GM23338 (cell line): ENCODE measurements around the gene EEF1A1. TPM values are rescaled to one million over a fixed set of nuclear protein-coding genes. Genes with fewer than 3 reads are reported as not detected.
A peak's percentile ranks its signal among the peaks of the same experiment; 100 is the strongest.

ENCODE experiments used
- ATAC-seq: fragments of 200-7000 bp; cut with Tn5 transposase; 3 replicates; pipeline ENCODE4 v1.9.1; 2020
- DNase-seq: peaks from one replicate; pipeline ENCODE4 v3.0.0-alpha.2; 2015; ENCODE audit warnings: low spot score
- H2AFZ ChIP-seq: fragments of 200-600 bp; sonication (generic); 2 replicates; pipeline ENCODE4 v1.8.0; 2016; ENCODE audit warnings: antibody characterized with exemption, mild to moderate bottlenecking, moderate library complexity
- H3F3A ChIP-seq: fragments of 200-600 bp; sonication (generic); replicated peaks from 2 replicates; pipeline ENCODE4 v1.8.0; 2017; ENCODE audit warnings: antibody characterized with exemption, mixed run types, low read depth
- H3K27ac ChIP-seq: fragments of 200-600 bp; sonication (generic); 2 replicates; pipeline ENCODE4 v1.6.1; 2016; ENCODE audit warnings: low read depth
- H3K27me3 ChIP-seq: fragments of 200-600 bp; sonication (generic); 2 replicates; pipeline ENCODE4 v1.8.0; 2016; ENCODE audit warnings: mild to moderate bottlenecking, mixed run types, moderate library complexity; ENCODE audit not compliant: insufficient read depth
- H3K36me3 ChIP-seq: fragments of 200-600 bp; sonication (generic); 2 replicates; pipeline ENCODE4 v1.8.0; 2016; ENCODE audit warnings: mild to moderate bottlenecking; ENCODE audit not compliant: insufficient read depth
- H3K4me1 ChIP-seq: fragments of 200-600 bp; sonication (generic); 2 replicates; pipeline ENCODE4 v1.8.0; 2016; ENCODE audit warnings: mild to moderate bottlenecking, moderate library complexity; ENCODE audit not compliant: insufficient read depth
- H3K4me2 ChIP-seq: fragments of 200-600 bp; sonication (generic); 2 replicates; pipeline ENCODE4 v1.7.1; 2017; ENCODE audit warnings: mixed run types
- H3K4me3 ChIP-seq: fragments of 200-600 bp; sonication (generic); 2 replicates; pipeline ENCODE4 v1.6.1; 2016; ENCODE audit warnings: mixed run types
- H3K79me2 ChIP-seq: fragments of 200-600 bp; sonication (generic); replicated peaks from 2 replicates; pipeline ENCODE4 v1.8.0; 2017; ENCODE audit warnings: mild to moderate bottlenecking; ENCODE audit not compliant: insufficient read depth
- H3K9me2 ChIP-seq: fragments of 200-600 bp; sonication (generic); 2 replicates; pipeline ENCODE4 v1.8.0; 2017; ENCODE audit not compliant: insufficient read depth
- H4K20me1 ChIP-seq: fragments of 200-600 bp; sonication (generic); replicated peaks from 2 replicates; pipeline ENCODE4 v1.8.0; 2017; ENCODE audit warnings: mild to moderate bottlenecking; ENCODE audit not compliant: insufficient read depth
- H3K27ac Mint-ChIP-seq: 2 replicates; pipeline ENCODE4 v1.8.0; 2020; ENCODE audit warnings: inconsistent platforms, mild to moderate bottlenecking, moderate library complexity, mixed read lengths
- H3K27me3 Mint-ChIP-seq: 3 replicates; pipeline ENCODE4 v1.8.0; 2022; ENCODE audit warnings: low read depth, mild to moderate bottlenecking, moderate library complexity, mixed read lengths, inconsistent platforms; ENCODE audit not compliant: insufficient read depth, poor library complexity
- H3K36me3 Mint-ChIP-seq: 3 replicates; pipeline ENCODE4 v1.8.0; 2021; ENCODE audit warnings: low read depth, mild to moderate bottlenecking, inconsistent platforms, moderate library complexity, mixed read lengths
- H3K4me1 Mint-ChIP-seq: 3 replicates; pipeline ENCODE4 v1.8.0; 2020; ENCODE audit warnings: mild to moderate bottlenecking, inconsistent platforms, mixed read lengths
- H3K4me3 Mint-ChIP-seq: 3 replicates; pipeline ENCODE4 v1.8.0; 2021; ENCODE audit warnings: moderate library complexity, mild to moderate bottlenecking, inconsistent platforms, mixed read lengths
- H3K9me3 Mint-ChIP-seq: 3 replicates; pipeline ENCODE4 v1.8.0; 2020; ENCODE audit warnings: moderate library complexity, mild to moderate bottlenecking, inconsistent platforms, mixed read lengths
- CREB1 ChIP-seq: fragments of 250-450 bp; sonication (Bioruptor Pico); IDR thresholded peaks from 2 replicates; pipeline ENCODE4 v1.5.0; 2020; ENCODE audit warnings: low read depth, mild to moderate bottlenecking, moderate library complexity
- EZH2phosphoT487 ChIP-seq: fragments of 200-600 bp; sonication (generic); IDR thresholded peaks from one replicate; pipeline ENCODE4 v1.8.1; 2018; ENCODE audit warnings: antibody characterized with exemption; ENCODE audit not compliant: unreplicated experiment
- NANOG ChIP-seq: IDR thresholded peaks from 2 replicates; pipeline ENCODE4 v1.6.1; 2016; ENCODE audit warnings: antibody characterized with exemption, borderline replicate concordance
- POLR2AphosphoS5 ChIP-seq: IDR thresholded peaks from 2 replicates; pipeline ENCODE4 v1.6.1; 2016; ENCODE audit warnings: antibody characterized with exemption, low read depth
- STAT1 ChIP-seq: IDR thresholded peaks from one replicate; pipeline ENCODE4 v1.6.1; 2016; ENCODE audit warnings: antibody characterized with exemption; ENCODE audit not compliant: unreplicated experiment
- ZNF114 ChIP-seq: fragments of 250-450 bp; sonication (Bioruptor Pico); IDR thresholded peaks from 2 replicates; pipeline ENCODE4 v1.5.0; 2020; ENCODE audit warnings: mild to moderate bottlenecking, moderate library complexity
- ZNF331 ChIP-seq: fragments of 250-450 bp; sonication (Bioruptor Pico); IDR thresholded peaks from 2 replicates; pipeline ENCODE4 v1.5.0; 2020; ENCODE audit warnings: low read depth, mild to moderate bottlenecking, moderate library complexity
- polyA plus RNA-seq: library from polyadenylated mRNA; unstranded; fragments of >200 nt; fragmentation: Nextera tagmentation; extraction: Ambion mirVana; gene quantifications from 2 replicates; pipeline ENCODE4 v1.2.1, GENCODE V29; 2016
- total RNA-seq: library from RNA; depleted of rRNA; stranded (reverse); fragments of >200 nt; shearing (Covaris generic); gene quantifications from 2 replicates; pipeline ENCODE4 v1.2.3, GENCODE V29; 2014
- TF ChIP-seq, protein P1 (sequence below): IDR thresholded peaks from one replicate; pipeline ENCODE4 v1.6.1; 2018; ENCODE audit warnings: antibody characterized with exemption; ENCODE audit not compliant: unreplicated experiment
- TF ChIP-seq, protein P2 (sequence below): fragments of 250-450 bp; sonication (Bioruptor Pico); IDR thresholded peaks from 2 replicates; pipeline ENCODE4 v1.5.0; 2020; ENCODE audit warnings: mild to moderate bottlenecking, moderate library complexity

Gene EEF1A1
- total and polyA plus RNA-seq, 2 experiments from 2014 or later: 7,677 to 12,342 TPM

DNA sequence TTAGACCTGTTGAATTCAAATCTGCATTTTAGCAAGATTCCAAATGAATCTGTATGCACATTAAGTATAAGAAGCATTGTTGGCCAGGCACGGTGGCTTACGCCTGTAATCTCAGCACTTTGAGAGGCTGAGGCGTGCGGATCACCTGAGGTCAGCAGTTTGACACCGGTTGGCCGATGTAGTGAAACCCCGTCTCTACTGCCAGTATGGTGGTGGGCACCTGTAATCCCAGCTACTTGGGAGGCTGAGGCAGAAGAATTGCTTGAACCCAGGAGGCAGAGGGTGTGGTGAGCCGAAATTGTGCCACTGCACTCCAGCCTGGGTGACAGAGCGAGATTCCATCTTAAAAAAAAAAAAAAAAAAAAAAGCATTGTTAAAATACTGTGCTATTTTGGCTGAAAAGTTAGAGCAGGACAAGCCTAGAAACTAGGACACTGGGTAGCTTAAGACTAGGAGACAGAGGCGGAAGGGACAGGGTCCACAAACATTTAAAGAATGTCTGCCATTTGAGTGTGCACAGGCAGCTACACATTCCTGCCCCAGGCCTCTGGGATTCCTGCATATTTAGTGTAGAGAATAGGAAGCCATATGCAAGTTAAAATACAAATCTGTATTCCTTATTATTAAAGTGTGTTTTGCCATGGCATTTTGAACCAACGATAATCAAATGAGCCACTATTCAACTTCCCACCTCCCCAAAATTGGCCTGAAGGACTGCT lies 45.1 kb upstream of the EEF1A1 start (continued):
- TF ChIP-seq, protein P1, sequence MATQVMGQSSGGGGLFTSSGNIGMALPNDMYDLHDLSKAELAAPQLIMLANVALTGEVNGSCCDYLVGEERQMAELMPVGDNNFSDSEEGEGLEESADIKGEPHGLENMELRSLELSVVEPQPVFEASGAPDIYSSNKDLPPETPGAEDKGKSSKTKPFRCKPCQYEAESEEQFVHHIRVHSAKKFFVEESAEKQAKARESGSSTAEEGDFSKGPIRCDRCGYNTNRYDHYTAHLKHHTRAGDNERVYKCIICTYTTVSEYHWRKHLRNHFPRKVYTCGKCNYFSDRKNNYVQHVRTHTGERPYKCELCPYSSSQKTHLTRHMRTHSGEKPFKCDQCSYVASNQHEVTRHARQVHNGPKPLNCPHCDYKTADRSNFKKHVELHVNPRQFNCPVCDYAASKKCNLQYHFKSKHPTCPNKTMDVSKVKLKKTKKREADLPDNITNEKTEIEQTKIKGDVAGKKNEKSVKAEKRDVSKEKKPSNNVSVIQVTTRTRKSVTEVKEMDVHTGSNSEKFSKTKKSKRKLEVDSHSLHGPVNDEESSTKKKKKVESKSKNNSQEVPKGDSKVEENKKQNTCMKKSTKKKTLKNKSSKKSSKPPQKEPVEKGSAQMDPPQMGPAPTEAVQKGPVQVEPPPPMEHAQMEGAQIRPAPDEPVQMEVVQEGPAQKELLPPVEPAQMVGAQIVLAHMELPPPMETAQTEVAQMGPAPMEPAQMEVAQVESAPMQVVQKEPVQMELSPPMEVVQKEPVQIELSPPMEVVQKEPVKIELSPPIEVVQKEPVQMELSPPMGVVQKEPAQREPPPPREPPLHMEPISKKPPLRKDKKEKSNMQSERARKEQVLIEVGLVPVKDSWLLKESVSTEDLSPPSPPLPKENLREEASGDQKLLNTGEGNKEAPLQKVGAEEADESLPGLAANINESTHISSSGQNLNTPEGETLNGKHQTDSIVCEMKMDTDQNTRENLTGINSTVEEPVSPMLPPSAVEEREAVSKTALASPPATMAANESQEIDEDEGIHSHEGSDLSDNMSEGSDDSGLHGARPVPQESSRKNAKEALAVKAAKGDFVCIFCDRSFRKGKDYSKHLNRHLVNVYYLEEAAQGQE: no peak

DNA sequence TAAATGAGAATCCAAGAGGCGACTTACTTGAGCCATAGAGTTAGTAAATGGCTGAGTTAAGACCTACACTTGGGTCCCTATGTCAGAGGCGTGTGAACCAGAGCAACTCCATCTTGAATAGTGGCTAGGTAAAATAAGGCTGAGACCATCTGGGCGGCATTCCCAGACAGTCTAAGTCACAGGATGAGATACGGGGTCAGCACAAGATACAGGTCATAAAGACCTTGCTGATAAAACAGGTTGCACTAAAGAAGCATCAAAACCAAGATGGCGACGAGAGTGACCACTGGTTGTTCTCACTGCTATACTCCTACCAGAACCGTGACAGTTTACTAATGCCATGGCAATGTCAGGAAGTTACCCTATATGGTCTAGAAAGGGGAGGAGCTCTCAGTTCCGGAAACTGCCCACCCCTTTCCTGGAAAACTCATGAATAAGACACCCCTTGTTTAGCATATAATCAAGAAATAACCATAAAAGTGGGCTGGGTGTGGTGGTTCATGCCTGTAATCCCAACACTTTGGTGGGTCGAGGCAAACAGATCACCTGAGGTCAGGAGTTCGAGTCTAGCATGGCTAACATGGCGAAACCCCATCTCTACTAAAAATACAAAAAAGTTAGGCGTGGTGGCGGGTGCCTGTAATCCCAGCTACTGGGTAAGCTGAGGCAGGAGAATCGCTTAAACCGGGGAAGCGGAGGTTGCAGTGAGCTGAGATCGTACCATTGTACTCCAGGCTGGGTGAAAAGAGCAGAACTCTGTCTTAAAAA lies 43.9 kb upstream of the EEF1A1 start:
- Mint-ChIP-seq H3K9me3 (no peaks in the 10 kb centered on the region), H3K4me1 (peaks cover 38% of the 10 kb centered on the region), H3K4me3 (no peak overlapping the region), H3K27ac (peak overlapping the region; percentile 92), H3K27me3 (peaks cover 7% of the 10 kb centered on the region), H3K36me3 (no peaks in the 10 kb centered on the region; the same call in 2 of the 3 replicates)
- 0 out of 2 replicates have a peak, but pooled peaks cover 3% of the 10 kb centered on the region for H3F3A ChIP-seq
- 0 out of 2 replicates have a peak, but pooled peaks cover 5% of the 10 kb centered on the region for H3K9me2 ChIP-seq
- H2AFZ ChIP-seq: no peak overlapping the region
- H3K27me3 ChIP-seq: no peaks in the 10 kb centered on the region
- no peak overlapping the region for H3K4me3 ChIP-seq
- TF ChIP-seq EZH2phosphoT487 (no peak), ZNF331 (CRISPR knock-in tag) (no peak), CREB1 (CRISPR knock-in tag) (no peak), POLR2AphosphoS5 (no peak), NANOG (no peak), STAT1 (no peak), ZNF114 (no peak)
- TF ChIP-seq, protein P2, sequence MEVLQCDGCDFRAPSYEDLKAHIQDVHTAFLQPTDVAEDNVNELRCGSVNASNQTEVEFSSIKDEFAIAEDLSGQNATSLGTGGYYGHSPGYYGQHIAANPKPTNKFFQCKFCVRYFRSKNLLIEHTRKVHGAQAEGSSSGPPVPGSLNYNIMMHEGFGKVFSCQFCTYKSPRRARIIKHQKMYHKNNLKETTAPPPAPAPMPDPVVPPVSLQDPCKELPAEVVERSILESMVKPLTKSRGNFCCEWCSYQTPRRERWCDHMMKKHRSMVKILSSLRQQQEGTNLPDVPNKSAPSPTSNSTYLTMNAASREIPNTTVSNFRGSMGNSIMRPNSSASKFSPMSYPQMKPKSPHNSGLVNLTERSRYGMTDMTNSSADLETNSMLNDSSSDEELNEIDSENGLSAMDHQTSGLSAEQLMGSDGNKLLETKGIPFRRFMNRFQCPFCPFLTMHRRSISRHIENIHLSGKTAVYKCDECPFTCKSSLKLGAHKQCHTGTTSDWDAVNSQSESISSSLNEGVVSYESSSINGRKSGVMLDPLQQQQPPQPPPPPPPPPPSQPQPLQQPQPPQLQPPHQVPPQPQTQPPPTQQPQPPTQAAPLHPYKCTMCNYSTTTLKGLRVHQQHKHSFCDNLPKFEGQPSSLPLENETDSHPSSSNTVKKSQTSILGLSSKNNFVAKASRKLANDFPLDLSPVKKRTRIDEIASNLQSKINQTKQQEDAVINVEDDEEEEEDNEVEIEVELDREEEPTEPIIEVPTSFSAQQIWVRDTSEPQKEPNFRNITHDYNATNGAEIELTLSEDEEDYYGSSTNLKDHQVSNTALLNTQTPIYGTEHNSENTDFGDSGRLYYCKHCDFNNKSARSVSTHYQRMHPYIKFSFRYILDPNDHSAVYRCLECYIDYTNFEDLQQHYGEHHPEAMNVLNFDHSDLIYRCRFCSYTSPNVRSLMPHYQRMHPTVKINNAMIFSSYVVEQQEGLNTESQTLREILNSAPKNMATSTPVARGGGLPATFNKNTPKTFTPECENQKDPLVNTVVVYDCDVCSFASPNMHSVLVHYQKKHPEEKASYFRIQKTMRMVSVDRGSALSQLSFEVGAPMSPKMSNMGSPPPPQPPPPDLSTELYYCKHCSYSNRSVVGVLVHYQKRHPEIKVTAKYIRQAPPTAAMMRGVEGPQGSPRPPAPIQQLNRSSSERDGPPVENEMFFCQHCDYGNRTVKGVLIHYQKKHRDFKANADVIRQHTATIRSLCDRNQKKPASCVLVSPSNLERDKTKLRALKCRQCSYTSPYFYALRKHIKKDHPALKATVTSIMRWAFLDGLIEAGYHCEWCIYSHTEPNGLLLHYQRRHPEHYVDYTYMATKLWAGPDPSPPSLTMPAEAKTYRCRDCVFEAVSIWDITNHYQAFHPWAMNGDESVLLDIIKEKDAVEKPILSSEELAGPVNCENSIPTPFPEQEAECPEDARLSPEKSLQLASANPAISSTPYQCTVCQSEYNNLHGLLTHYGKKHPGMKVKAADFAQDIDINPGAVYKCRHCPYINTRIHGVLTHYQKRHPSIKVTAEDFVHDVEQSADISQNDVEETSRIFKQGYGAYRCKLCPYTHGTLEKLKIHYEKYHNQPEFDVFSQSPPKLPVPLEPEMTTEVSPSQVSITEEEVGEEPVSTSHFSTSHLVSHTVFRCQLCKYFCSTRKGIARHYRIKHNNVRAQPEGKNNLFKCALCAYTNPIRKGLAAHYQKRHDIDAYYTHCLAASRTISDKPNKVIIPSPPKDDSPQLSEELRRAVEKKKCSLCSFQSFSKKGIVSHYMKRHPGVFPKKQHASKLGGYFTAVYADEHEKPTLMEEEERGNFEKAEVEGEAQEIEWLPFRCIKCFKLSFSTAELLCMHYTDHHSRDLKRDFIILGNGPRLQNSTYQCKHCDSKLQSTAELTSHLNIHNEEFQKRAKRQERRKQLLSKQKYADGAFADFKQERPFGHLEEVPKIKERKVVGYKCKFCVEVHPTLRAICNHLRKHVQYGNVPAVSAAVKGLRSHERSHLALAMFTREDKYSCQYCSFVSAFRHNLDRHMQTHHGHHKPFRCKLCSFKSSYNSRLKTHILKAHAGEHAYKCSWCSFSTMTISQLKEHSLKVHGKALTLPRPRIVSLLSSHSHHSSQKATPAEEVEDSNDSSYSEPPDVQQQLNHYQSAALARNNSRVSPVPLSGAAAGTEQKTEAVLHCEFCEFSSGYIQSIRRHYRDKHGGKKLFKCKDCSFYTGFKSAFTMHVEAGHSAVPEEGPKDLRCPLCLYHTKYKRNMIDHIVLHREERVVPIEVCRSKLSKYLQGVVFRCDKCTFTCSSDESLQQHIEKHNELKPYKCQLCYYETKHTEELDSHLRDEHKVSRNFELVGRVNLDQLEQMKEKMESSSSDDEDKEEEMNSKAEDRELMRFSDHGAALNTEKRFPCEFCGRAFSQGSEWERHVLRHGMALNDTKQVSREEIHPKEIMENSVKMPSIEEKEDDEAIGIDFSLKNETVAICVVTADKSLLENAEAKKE (CRISPR knock-in tag): no peak
- TF ChIP-seq, protein P1: no peak
- H3K36me3 ChIP-seq: no peaks in the 10 kb centered on the region
- peaks cover 15% of the 10 kb centered on the region; the same call in 1 of the 2 replicates for H3K4me1 ChIP-seq
- no peak overlapping the region for H3K4me2 ChIP-seq
- H3K27ac ChIP-seq: peak overlapping the region; percentile 90
- ATAC-seq (no peak), DNase-seq (no peak)
- no peaks in the 10 kb centered on the region for H3K79me2 ChIP-seq
- no peaks in the 10 kb centered on the region for H4K20me1 ChIP-seq
